AG09319 (cell line): Measurements from ENCODE around the gene RTN4IP1.

Source experiments
- DNase-seq: peaks from one replicate; pipeline ENCODE4 v3.0.0-alpha.2; 2010; ENCODE audit warnings: low read depth; ENCODE audit errors: extremely low read depth
- TF ChIP-seq, protein P1 (sequence below): IDR thresholded peaks from 2 replicates; pipeline ENCODE4 v1.5.1; 2011; ENCODE audit warnings: low read depth, mild to moderate bottlenecking, inconsistent platforms, low read length, moderate library complexity

The RTN4IP1 gene

GRCh38 chr6:106547601-106548453 is 81.5 kb downstream of the RTN4IP1 start:
- TF ChIP-seq, protein P1, sequence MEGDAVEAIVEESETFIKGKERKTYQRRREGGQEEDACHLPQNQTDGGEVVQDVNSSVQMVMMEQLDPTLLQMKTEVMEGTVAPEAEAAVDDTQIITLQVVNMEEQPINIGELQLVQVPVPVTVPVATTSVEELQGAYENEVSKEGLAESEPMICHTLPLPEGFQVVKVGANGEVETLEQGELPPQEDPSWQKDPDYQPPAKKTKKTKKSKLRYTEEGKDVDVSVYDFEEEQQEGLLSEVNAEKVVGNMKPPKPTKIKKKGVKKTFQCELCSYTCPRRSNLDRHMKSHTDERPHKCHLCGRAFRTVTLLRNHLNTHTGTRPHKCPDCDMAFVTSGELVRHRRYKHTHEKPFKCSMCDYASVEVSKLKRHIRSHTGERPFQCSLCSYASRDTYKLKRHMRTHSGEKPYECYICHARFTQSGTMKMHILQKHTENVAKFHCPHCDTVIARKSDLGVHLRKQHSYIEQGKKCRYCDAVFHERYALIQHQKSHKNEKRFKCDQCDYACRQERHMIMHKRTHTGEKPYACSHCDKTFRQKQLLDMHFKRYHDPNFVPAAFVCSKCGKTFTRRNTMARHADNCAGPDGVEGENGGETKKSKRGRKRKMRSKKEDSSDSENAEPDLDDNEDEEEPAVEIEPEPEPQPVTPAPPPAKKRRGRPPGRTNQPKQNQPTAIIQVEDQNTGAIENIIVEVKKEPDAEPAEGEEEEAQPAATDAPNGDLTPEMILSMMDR: no peak
- no peak for DNase-seq

DNA sequence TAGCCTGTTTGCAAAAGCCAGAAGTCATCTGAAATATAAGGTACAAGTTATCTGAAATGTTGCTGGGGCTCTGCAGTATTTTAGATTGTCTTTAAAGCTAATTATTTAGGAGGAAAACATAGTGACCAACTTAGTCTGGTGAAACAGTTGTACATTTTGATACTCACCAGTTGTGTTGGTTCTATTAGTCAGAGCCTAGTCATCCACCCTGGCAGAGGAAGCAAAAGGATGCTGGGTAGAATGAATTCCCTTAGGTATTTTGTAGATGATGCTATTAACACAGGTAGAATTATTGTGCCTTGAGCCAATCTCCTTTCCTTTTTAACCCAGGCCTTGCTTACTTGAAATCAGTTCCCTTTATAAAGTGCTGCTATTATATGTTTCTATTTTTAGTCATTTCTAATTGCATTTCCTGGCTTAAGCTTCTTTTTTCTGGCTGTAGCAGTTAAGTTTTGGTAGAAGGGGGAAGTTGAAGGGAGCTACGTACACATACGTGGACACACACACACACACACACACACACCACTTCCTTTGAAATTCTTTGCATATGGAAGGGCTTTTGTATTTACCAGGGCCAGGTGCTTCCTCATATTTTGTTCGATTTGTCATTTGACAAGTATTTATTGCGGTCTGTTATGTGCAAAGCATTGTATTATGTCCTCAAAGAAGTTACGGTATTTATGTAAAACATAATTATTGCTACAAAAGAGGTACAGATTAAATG is 82.4 kb downstream of the RTN4IP1 start:
- no peak for DNase-seq
- TF ChIP-seq, protein P1: no peak

GRCh38 chr6:106546261-106546690 is 83.0 kb downstream of the RTN4IP1 start:
- DNase-seq: no peak
- TF ChIP-seq, protein P1: no peak

DNA sequence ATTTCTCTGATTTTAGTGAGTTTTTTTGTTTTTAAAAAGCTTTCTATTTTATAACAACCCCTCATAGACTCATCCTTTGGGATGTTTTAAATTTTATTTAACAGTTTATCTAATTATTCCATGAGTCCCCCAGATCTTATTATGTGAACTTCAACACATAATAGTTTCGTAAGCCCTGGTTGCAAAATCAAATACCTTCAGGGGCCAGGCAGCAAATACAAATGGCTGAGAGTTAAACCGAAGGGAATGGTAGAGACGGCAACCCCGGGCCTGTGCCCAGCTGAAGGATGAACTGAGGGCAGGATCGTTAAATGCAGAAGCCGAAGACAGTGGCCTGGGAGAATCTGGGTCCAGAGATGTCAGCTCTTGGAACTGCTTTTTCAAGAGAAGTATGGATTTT is 88.4 kb downstream of the RTN4IP1 start:
- TF ChIP-seq, protein P1: no peak
- no peak for DNase-seq

GRCh38 chr6:106540432-106540831 is 88.9 kb downstream of the RTN4IP1 start:
- no peak for DNase-seq
- TF ChIP-seq, protein P1: no peak

- DNase-seq: no peak
- TF ChIP-seq, protein P1: no peak
These were observed 89.4 kb downstream of the RTN4IP1 start for GRCh38 chr6:106539936-106540335.

GRCh38 chr6:106538145-106538544 is 91.2 kb downstream of the RTN4IP1 start:
- DNase-seq: no peak
- TF ChIP-seq, protein P1: no peak
